ENCODE results near the gene MNAT1.

MNAT1 gene

DNA sequence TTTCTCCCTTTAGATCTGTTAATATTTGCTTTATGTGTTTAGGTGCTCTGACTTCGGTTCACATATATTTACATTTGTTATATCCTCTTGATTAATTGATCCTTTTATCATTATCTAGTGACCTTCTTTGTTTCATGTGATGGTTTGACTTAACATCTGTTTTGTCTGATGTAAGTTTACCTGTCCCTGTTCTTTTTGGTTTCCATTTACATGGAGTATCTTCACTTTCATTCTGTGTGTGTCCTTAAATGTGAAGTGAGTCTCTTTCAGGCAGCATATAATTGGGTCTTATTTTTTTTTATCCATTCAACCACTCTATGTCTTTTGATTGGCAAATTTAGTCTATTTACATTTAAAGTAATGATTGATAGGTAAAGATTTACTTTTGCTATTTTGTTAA is 222.1 kb downstream of the MNAT1 start:
- in situ Hi-C loops (cut with HindIII; ENCODE audit: low sequenced_read_pairs): no loop called here

DNA sequence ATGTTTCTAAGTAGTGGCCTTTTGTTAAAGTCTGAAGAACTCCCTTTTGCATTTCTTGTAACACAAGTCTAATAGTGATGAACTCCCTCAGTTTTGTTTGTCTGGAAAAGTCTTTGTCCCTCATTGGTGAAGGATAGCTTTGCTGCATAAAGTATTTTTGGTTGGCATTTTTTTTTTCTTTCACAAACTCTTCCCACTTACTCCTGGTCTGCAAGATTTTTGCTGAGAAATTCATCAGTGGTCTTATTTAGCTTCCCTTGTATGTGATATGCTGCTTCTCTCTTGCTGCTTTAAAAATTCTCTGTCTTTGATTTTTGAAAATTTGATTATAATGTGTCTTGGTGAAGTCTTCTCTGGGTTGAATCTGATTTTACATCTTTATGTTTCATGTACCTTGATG is 223.6 kb downstream of the MNAT1 start:
- in situ Hi-C loops (cut with HindIII; ENCODE audit: low sequenced_read_pairs): no loop called here

DNA sequence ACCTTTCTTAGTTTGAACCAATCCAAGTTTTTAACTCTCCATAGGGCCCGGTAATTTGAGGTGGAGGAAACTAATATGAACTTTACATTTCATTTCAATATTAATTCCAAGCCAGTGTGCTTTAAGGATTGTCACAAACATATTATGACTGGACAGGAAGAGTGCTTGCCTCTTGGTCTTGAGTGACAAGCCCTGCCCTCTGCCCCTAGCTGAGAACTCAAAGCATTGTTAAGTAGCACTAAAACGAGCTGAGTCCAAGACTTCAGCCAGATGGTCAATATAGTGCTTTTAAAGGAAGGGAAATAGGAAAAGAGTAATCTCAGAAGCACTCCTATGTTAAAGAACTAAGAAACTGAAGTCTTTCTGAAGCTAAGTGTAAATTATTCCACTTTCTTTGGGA is 229.2 kb downstream of the MNAT1 start:
- in situ Hi-C loops (cut with HindIII; ENCODE audit: low sequenced_read_pairs): no loop called here

DNA sequence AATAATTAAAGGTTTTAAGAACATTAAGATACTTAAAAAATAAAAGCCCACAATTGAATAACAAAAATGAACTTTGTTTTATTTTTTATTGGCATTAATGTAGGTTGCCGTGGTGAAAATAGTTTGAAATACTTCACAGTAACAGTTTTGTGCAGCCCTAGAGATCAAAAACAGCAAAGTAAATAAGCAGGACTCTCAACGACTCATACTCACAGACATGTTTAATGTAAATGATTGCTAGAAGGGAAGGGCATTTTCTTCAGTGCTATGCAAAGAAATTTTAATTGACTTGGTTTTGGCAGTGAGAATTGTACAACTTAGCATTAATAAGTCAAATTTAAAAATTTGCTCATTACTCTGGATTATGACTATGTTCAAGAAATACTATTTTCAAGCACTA is 230.3 kb downstream of the MNAT1 start:
- in situ Hi-C loops (cut with HindIII; ENCODE audit: low sequenced_read_pairs): no loop called here

DNA sequence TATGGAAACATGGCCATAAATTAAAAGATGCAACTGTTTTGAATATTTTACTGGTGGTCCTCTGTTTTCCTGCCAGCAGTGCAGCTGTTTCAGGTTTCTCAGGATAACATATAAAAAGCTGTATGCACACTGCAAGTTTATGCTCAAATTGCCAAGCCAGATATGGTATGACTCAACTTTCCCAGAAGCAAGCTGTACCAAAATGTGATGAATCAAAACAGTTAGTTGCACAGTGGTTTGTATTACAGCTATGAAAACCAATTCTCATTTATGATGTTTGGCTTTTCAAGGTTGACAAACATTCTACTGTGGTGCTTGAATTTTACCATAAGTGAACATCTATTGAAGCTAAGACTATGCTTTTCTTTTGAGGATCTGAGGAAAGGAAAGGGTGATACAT is 230.8 kb downstream of the MNAT1 start:
- in situ Hi-C loops (cut with HindIII; ENCODE audit: low sequenced_read_pairs): no loop called here

DNA sequence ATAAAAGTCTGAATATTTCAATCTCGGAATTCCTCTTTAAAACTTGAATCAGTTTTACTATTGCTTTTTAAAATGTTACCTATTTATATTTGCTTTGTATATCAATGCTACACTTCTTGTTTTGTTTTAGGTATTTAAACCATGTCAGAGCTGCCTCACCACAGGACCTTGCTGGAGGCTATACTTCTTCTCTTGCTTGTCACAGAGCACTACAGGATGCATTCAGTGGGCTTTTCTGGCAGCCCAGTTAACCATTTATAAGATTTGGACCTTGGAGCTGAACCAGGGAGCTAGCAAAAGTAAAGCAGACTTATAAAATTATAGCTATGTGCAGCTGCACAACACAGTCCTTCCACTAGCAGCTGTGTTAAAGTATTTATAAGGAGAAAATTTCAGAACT is 233.5 kb downstream of the MNAT1 start:
- in situ Hi-C loops (cut with HindIII; ENCODE audit: low sequenced_read_pairs): no loop called here

DNA sequence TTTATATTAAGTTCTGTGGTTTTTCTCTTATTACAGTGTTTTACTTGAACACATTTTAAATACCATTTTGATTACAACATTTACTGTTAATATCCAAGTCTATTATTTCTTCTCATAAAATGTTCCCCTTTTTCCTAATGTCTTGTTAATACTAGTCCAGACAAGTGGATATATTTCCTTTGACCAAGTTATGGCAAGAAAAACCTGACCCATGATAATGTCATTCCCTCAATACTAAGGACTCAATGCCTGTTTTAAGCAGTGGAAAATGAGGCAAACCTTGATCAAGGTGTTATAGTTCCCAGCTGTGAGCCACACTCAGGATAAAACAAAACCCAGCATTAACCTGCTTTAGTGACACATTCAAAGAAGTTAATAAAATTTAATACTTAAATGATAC is 234.1 kb downstream of the MNAT1 start:
- in situ Hi-C loops (cut with HindIII; ENCODE audit: low sequenced_read_pairs): no loop called here

DNA sequence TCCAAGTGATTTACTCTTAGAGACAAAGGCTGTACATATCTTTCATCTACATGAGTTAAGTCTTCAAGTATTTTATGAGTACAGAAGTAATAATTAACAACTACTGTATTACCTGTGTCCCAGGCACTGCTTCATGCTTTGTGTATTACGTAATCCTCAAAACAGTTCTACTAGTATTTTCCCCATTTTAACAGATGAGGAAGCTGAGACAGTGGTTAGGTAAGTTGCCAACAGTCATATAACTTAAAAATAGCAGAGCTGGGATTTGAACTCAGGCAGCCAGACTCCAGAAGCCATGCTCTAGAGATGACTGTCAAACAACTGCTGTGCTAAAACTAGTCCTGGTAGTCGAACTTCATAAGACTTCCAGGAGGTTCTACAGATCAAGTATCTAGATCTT is 235.6 kb downstream of the MNAT1 start:
- in situ Hi-C loops (cut with HindIII; ENCODE audit: low sequenced_read_pairs): no loop called here

DNA sequence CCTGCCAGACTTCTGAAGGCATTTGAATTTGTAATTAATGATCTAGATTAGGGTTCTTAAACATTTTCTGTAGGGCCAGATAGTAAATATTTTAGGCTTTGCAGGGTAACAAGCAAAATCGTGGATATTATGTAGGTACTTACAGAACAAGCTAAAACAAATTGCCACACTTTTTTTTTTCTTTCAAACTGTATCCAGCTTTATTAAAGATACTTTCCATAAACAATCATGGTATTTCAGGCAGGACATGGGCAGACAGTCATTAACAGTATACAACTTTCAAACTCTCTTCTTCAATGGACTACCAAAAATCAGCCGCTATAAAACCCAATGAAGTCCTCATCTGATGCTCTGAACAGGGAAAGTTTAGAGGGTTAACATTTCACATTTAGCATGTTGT is 236.7 kb downstream of the MNAT1 start:
- in situ Hi-C loops (cut with HindIII; ENCODE audit: low sequenced_read_pairs): no loop called here

DNA sequence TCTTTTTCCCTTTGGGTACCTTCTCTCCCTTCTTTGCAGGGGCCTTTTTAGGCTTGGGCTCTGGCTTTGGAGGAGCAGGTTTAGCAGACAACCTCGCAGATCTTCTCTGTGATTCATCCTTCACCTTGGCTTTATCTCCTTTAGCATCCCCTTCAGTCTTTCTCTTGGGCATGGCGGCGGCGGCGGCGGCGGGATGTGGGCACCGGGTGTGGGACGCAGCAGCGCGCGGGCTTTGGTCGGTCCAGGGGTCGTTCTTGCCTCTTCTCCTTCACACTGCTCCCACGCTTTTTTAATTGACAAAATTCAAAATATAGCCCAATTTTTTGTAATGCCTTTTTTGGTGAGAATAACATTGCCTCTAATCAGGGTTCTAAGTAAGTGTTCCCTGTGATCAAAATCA is 237.7 kb downstream of the MNAT1 start:
- in situ Hi-C loops (cut with HindIII; ENCODE audit: low sequenced_read_pairs): no loop called here

DNA sequence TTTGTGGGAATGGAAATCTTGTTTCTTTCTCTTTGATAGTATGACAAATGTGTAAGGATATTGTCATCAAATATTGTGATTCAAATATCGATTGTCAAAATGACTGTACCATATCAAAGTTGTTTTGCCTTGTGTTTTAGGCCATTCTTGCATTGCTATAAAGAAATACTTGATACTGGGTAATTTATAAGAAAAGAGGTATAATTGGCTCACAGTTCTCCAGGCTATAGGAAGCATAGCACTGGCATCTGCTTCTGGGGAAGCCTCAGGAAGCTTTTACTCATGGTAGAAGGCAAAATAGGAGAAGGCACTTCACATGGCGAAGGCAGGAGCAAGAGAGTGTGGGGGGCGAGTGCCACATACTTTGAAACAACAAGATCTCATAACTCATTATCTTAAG is 238.5 kb downstream of the MNAT1 start:
- in situ Hi-C loops (cut with HindIII; ENCODE audit: low sequenced_read_pairs): no loop called here

DNA sequence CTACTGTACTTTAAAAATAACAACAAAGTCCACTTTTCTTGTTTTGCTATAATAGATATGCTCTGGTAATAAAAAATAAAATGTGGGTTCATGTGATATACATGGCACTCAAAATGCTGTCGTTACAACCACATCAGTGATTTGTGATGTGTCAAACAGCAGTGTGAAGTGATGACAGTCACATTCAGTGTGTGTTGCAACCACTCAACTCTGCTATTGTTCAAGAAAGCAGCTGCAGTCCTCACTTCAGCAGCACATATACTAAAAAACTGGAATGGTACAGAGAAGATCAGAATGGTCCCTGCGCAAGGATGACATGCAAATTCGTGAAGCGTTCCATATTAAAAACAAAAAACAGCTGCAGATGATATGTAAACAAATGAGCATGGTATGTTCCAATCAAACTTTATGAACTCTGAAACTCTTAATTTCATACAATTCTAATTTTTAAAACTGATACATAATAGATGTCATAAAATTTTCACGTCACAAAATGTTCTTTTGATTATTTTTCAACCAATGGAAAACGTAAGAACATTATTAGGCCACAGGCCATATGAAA is 239.6 kb downstream of the MNAT1 start:
- in situ Hi-C loops (cut with HindIII; ENCODE audit: low sequenced_read_pairs): no loop called here

DNA sequence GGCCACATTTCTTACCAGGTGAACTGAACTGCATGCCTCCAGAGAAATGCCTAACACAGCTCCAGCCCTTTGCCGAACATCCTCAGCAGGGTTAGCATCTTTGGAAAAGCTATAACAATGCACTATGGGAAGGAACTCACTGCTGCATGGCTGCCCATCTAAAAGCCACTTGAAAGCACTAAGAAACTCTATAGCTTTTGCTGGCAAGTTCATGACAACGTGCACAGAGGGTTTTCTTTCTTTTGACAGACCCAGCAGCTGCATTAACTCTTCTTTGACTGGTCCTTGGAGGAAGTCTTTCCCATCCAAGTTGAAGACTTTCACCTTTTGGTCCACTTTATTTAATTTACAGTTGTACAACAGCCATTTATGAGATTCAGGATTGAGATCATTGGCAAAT is 241.0 kb downstream of the MNAT1 start:
- in situ Hi-C loops (cut with HindIII; ENCODE audit: low sequenced_read_pairs): loop anchor here (5.0 kb wide), 1 partner anchor 33 kb away; no protein-coding TSS in a partner anchor

DNA sequence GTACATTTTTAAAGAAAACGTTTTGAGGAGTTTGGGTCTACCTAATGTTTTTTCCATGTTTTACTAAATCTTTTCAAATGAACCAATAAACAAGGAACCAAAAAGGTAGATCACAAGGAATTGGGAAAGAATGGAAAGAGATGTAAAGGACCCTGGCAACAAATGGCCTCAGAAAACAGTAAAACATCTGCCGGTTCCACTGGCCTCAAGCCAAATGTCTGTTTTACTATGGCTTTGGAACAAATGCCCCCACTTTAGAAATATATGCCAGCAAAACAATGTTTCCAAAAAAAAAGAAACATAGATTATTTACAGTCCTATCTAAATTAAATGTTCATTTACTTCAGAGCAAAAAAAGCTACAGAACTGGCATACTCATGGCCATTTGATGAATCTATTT is 243.3 kb downstream of the MNAT1 start:
- in situ Hi-C loops (cut with HindIII; ENCODE audit: low sequenced_read_pairs): loop anchor here (5.0 kb wide), 1 partner anchor 36 kb away; no protein-coding TSS in a partner anchor

DNA sequence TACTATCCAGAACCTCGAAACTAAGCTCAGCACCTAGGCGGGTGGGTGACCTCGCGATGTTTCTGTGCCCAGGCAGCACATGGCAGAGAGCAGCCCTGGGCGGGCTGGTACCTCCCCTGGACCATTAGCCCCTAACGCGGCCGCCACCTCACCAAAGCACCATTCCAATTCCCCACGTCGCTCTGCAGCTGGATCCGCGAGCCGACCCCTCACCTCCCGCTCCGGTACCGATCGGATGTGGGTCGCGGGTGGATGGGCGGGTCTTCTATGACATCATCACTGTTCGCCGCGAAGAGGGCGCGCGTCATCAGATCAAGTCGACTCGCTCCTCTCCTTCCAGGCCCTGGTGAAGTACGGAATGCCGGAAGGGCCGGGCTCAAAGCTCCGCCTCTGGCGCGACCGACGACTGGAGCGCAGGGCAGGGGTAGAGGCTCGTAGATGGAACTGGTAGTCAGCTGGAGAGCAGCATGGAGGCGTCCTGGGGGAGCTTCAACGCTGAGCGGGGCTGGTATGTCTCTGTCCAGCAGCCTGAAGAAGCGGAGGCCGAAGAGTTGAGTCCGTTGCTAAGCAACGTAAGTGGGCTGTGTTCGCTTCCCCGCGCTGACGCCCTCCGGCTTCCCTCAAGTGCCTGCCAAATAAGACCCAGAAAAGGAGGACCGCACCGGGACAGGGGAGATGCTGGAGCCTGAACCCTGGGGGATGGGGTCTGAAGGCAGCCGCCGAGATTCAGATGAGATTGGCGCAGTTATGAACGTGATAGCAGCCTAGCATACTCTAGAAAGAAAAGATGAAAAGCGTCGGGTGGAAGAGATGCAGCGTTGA is 246.5 kb downstream of the MNAT1 start, which contains the start of the genes SLC38A6 and TRMT5:
SLC38A6 (plus strand) TSS at position 435 of the 822 bp plus-strand sequence; CDS start at position 468, 33 bp downstream.
TRMT5 (minus strand) TSS at position 269 of the 822 bp plus-strand sequence; CDS start at position 163, 106 bp downstream.
- in situ Hi-C loops (cut with HindIII; ENCODE audit: low sequenced_read_pairs): no loop called here

DNA sequence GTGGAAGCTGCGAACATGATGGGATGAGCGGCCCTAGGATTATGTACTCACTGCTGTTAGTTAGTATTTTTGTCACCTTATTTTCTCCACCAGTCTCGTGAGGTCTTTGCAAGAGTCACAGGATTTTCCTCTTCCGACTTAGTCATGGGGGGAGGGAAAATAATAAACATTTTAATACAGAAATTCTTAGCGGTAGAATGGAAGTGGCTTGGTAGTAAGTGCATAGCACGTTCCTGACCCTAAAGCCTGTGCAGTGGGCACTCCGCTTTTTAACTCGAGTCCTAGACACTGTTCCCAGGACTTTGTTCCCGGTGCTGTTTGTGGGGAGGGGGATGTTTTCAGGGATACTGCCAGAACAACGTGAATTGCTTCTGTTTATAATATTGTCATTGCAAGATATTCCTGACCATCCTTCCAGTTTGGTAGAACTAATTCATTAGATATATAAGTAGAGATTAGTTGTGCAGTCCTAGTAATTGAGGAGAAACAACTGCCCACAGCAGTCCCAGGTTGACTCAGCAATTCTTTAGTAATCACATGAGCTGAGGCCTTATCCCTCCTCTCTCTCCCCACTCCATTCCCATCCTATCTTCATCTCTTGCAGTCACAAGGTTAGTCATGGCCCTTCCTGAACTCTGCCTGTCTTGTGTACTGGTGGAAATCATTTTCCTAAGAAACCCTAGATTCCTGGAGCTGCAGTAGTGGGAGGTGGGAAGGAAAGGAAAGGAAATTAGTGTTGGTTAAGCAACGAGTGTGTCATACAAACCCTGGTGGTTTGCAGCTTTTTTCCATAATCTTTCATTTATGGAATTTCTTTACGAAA is 247.3 kb downstream of the MNAT1 start:
- in situ Hi-C loops (cut with HindIII; ENCODE audit: low sequenced_read_pairs): no loop called here

DNA sequence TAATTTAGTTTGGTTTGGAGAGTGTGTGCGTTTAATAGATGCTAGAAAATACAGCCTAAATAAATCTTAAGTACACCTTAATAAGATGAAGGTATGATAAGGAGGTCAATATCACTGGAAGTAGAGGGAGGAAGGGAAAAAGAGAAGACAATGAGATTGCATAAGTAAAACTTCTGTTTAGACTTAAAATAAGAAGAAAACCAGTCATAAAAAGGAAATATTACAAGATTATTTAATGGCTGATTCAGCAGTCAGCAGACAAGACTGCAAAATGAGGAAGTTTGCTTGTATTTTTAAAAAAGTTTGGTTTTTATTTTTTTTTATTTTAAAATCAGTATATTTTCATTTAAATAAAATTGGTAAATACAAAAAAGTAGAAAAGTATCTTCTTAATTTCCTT is 249.6 kb downstream of the MNAT1 start:
- in situ Hi-C loops (cut with HindIII; ENCODE audit: low sequenced_read_pairs): no loop called here

DNA sequence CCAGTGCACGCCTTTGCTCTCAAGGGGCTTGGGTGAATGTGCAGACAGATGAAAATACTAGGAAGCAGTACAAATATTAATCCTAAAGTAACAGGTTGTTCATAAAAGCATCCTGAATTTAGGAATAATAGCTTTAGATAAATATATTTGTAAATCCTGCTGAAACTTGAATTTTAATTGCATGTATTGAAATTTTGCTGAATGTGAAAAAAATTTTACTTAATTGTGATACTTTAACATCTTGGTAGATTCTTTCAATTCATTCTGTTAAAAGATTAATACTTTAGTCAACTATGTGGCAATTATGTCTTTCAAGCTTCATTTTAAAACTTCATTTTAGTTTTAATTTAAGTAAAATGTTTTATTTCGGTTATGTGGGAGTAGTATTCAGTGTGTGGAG is 251.9 kb downstream of the MNAT1 start:
- in situ Hi-C loops (cut with HindIII; ENCODE audit: low sequenced_read_pairs): no loop called here

DNA sequence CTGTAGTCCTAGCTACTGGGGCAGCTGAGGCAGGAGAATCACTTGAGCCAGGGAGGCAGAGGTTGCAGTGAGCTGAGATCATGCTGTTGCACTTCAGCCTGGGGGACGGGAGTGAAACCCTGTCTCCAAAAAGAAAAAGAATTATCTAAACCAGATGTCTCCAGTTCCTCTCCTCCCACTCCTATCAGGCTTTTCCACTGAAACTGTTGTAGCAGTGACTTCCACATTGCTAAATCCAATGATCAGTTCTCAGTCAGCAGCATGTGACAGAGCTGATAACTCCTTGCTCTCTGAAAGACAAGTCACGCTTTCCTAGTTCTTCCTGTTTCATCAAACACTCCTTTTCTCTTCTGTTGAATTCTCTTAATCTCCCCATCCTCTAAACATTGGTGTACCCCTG is 255.0 kb downstream of the MNAT1 start:
- in situ Hi-C loops (cut with HindIII; ENCODE audit: low sequenced_read_pairs): no loop called here

DNA sequence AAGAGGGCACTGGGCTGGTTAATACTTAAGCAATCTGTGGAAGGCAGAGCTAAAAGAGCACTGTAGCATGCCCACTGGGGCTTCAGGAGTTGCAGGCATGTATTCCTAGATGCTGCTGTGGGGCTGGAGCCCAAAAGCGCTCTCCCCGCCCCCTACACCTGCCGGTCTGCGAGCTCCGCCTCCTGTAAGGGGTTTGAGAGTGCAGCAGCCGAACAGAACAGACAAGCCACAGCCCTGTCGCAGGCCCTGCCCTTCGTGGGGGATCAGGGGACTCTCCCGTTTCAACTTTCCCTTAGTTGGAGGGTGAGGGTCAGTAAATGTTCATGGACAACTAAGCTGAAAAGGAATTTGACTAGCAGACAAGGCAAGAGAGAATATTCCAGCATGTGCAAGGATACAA is 264.1 kb downstream of the MNAT1 start:
- in situ Hi-C loops (cut with HindIII; ENCODE audit: low sequenced_read_pairs): no loop called here

DNA sequence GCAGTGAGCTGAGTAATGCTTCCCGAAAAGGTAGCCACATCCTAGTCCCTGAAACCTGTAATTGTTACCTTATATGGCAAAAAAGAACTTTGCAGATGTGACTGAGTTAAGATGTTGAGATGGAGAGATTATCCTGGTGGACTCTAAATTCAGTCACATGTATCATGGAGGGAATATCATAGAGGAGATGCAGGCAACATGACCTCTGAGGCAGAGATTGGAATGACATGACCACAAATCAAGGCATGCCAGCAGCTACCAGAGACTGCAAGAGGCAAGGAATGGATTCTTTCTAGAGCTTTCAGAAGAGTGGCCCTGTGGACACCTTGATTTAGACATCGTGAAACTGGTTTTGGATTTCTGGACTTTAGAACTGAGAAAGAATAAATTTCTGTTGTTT is 265.0 kb downstream of the MNAT1 start:
- in situ Hi-C loops (cut with HindIII; ENCODE audit: low sequenced_read_pairs): no loop called here

DNA sequence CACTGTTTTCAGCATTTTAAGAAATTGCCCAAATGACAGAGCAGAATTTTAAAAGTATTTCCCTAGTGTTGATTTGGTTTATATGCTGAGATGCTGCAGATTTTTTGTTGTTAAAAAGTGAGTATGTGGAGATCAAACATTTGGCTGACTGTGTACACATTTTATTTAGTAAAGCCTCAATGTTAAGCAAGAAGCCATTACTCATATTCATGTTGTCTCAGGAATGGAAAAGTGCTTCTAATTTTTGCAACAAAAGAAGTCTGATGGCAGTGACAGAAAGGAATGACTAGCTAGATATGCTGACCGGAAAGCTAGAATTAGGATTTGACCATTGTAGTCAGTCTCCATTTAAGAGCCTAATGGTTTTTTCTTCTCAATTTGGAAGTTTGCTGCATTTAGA is 269.0 kb downstream of the MNAT1 start:
- in situ Hi-C loops (cut with HindIII; ENCODE audit: low sequenced_read_pairs): no loop called here

Data from DLD1 (cell line).